GM12891 (cell line): ENCODE measurements around the gene XCR1.

Experiments
- POLR2A ChIP-seq: IDR thresholded peaks from 2 replicates; pipeline ENCODE4 v1.6.1; 2011; ENCODE audit warnings: low read depth, low read length, control low read depth
- POLR2AphosphoS5 ChIP-seq: IDR thresholded peaks from 2 replicates; pipeline ENCODE4 v1.6.1; 2011; ENCODE audit warnings: low read depth, low read length, control low read depth
- SPI1 ChIP-seq: IDR thresholded peaks from 2 replicates; pipeline ENCODE4 v1.6.1; 2011; ENCODE audit warnings: low read depth, low read length, control low read depth
- TAF1 ChIP-seq: IDR thresholded peaks from 2 replicates; pipeline ENCODE4 v1.6.1; 2011; ENCODE audit warnings: low read depth, low read length, control low read depth

- TF ChIP-seq POLR2A (no peak), TAF1 (no peak), POLR2AphosphoS5 (no peak), SPI1 (no peak)
Measured at GRCh38 chr3:45976191-45977091, 50.8 kb downstream of the XCR1 start.
